ENCODE results near the gene PTPRN2. TPM values are rescaled to one million over a fixed set of nuclear protein-coding genes. Genes with fewer than 3 reads are reported as not detected.
"Not testable (repeated sequence)": the region's sequence is repeated elsewhere in the genome, so short reads cannot be mapped to it uniquely, and the experiment has no call there.

Gene PTPRN2
- total RNA-seq, 1 donor from 2014 or later, result 3.1 TPM

DNA sequence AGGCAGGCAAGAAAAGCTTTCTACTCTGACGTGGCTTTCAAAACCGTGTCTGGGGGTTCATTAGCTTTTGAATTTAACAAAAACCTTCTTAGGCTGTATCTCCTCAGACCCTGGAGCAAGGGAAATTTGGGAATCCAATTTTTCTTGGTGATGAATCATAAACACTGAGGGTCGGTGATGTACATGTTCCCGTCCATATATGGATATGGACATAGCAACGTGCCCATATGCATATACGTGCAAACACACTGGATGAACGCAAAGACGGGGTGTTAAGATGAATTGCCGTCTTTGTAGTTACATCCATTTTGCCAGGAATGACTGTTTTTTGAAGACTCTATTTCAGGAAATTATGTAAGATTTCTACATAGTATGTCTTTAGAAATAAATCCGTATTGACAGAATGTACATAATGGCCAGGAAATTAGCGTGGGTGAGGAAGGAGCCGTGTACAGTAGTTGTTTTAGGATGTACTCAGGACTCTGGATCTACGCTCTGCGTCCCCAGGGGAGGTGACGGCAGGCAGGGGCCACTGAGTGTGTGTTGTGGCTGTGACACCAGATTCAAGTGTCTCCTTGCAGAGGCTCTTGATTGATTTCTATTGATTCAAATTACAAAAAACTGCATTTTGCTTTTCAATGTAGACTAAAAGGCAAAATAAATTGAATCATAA is 1012.6 kb downstream of the PTPRN2 start:
- DNase-seq, result no peak

DNA sequence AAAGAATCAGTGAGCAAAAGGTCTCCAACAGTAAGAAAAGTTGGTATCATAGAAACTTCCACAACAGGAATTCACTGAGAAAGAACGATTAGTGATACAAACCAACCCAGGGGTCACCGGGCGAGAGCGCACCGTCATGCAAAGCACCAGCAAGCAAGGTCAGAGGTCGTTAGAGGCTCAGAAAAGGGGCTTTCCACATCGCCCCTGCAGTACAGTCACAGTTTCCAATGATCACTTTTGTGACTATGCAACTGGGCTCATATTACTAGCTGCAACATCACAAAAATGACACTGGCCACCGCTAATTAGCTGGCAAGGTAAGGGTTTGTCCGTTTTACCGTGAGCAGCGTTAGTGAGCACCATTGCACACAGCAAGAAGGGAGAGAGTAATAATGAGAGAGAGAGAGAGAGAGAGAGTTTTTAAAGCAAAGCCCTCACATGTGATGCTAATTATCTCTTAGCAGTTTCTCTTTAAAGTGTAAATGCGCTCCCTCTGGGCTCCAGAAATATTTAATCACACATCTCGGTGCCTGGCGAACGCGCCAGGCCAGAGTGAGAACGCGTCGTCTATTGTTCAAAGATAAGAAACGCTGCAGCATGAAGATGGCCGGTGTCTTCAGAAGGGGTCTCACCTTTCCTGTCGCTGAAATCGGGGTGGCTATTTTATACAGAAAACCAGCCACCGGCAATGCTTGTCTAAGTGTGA is 1013.4 kb downstream of the PTPRN2 start:
- no peak for DNase-seq

DNA sequence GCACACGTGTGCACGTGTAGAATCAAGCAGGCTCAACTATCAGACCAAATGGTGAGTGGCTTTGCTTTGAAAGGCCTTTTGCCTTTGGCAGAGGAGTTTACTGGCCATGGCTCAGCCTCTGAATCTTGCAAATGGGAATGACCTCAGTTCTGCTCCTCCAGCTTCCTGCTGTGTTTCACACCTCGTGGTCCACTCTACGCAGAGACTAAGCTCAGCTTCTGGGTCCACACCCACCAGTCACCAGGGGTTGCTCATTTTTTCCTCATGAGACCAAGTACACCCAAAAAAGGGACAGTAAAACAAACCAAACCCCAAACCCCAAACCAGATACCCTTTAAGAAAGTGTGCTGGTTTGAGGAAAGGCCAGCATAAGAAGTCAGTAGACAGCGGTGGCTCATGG is 1014.4 kb downstream of the PTPRN2 start:
- no peak for DNase-seq

DNA sequence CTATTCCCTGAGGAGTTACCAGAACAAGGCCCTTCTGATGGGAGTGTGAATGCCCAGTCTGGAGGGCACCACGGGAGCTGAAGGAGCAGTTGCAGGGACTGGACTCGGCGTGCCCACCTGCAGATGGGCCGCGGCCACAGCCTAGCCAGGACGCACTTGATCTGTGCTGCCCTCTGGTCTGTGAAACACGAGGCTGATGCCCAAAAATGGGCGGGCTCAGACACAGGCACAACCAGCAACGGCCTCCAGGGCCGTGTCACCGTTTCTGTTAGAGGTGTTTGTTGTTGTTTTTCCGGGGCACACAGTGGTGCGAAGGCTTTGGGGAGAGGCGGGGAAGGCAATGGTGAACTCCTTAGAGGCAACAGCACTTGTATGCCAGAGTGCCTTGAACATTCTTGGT is 1015.0 kb downstream of the PTPRN2 start:
- DNase-seq, result no peak

DNA sequence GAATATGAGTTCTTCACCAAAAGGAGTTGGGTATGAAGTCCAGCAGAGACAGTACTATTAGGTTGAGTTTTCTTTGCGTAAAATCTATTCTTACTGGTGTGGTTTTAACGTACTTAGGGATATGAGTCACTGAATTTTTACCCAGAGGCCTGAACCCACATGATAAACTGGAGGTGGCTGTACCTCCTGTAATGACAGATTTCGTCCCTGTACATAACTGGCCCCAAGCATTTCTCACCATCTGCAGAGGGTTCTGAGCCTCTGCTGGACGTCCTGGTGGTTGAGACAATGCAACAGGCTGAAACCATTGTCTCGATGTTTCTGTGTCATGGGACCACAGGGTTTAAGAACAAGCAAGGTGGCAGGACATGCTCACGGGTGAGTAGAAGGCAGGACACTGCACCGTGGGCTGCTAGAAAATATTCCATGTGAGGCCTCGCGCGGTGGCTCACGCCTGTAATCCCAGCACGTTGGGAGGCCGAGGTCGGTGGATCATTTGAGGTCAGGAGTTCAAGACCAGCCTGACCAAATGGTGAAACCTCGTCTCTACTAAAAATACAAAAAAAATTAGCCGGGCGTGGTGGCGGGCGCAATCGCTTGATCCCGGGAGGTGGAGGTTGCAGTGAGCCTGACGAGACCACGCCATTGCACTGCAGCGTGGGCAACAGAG is 1017.0 kb downstream of the PTPRN2 start:
- DNase-seq, result no peak

DNA sequence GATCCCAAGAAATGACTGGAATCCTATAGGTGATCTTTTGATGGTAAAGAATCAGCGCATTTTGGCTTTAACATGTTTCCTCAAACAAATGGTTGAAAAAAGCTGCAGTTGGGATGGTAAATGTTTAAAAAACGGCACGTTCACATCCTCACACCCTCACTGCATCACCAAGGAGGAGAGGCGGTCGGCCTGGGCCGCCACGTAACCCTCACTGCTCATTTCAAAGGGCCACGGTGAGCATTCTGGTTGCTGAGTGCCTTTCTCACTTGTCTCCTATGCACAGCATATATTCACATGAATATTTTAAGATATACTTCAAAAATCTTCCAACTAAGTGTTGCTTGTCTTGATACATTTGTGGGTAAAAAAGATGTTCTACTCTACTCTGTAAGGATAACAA is 1017.7 kb downstream of the PTPRN2 start:
- no peak for DNase-seq

DNA sequence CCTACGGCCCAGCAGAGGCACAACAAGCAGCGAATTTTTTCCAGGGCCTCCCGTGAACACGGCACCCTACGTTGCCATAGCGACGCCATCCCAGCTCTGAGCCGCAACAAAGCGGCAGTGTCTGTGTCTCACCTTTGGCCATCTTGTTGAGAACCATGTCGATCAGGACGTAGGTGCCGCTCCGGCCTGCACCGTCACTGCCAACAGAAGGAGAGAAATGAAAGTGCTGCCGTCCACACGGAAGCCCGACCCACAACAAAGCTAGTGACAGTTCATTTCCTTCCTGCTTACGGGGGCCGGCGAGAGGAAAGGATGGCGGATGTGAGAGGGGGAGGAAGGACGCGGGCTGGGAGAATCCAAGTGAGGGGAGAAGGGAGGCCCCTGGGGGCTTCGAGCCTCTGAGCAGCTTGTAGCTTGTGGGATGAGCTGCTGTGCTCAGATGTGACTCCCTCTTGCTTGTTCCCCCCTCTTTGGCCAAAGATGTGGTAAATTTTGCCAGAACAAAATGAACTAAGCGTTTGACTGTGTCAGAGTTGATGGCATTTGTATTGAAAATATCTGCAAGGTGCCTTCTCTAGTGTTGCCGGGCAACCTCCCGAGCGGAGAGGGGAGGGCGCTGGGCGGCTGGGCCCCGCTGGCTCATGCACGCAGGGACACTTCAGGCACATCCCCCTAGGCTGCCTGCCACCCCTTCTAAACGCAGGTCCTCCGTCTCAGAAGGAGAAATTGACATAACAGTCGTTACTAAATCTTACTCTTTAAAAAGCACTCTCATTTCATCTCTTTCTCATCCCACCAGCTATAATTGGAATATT is 1018.6 kb downstream of the PTPRN2 start:
- DNase-seq, result peak; percentile 69

DNA sequence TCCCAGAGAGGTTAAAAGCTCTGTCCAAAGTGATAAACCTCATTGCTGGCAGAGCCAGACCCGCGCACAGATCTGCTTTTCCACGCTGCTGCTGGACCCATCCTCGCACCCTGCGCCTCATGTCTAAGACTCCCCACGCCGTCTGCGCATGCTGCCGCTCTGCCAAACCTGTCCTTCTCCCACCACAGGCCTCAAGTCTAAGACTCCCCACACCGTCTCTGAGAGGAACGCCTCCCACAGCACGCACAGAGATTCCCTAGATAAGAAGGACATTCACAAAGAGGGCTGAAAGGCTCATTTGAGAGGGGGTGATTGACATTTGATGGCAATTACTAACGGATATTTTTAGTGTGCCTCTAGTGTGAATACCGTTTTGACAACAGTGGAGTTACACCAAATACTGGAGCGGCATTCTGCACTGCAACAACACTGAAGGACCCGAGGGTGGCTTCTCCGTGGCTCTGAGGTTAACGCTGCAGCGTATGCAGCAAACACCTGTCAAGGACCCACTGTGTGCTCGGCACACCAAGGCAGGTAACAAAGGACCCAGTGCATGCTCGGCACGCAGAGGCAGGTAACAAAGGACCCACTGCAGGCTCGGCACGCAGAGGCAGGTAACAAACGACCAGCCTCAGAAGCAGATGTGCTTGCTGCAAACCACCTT is 1019.4 kb downstream of the PTPRN2 start:
- no peak for DNase-seq

DNA sequence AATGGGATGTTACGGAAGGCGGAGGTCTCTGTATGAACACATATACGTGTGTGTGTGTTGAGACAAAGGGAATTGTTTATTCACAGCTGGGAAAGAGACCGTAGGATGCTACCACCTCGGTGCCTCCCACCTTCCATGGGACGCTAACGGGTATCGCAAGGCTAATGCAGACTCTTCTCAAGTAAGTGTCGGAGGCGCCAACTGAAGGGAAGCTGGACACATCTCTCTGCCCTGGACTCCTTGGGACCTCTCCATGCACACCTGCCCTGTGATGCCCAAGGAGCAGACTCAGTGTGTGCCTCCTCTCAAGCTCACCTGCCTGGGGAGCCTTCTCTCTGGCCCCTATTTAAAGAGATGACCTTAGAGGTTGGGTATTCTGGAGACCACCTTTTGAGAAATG is 1020.0 kb downstream of the PTPRN2 start:
- no peak for DNase-seq

DNA sequence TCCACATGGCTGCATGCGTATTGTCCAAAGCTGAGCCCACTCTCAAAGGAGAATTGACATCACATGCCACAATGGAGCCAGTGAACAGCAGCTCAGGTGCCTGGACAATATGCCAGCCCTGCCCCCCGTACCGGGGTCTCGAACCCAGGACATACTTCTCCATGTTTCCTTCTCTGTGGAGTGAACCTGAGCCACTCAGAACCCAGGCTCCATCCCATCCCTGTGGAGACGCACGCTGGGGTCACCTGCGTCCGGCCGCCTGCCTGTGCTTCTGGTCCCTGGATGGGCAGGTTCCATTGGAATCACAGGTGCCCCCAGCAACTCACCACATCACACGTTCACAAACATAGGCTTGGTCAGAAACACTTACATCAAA is 1021.0 kb downstream of the PTPRN2 start:
- DNase-seq, result no peak

DNA sequence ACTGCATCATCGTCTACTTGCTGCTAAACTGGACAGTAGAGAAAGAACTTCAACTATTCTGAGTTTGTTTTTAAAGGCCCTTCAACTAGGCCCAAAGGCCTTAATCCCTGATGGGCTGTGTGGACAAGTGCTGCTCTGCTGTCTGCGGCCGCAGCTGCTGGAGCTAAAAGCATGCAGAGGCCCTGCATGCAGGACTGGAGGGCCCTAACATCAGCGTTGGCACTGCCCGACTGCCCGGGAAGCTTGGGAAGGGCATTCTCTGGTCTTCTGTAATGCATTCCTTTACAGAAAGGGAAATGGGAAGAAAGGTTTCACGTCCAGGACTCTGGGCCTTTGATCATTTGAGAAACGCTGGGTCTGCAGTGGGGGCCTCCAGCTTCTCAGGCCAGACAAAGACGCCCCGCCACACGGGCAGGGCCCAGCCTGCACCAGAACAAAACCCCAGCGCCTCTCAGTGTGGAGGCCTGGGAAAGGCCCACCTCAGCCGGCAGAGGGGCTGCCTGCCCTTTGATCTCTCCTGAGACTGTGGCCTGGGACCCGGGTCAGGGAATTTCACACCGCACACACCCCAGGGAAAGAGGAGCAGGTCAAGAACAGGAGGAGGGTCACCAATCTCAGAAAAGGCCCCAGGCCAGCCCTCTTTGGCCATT is 1021.5 kb downstream of the PTPRN2 start:
- DNase-seq, result no peak

DNA sequence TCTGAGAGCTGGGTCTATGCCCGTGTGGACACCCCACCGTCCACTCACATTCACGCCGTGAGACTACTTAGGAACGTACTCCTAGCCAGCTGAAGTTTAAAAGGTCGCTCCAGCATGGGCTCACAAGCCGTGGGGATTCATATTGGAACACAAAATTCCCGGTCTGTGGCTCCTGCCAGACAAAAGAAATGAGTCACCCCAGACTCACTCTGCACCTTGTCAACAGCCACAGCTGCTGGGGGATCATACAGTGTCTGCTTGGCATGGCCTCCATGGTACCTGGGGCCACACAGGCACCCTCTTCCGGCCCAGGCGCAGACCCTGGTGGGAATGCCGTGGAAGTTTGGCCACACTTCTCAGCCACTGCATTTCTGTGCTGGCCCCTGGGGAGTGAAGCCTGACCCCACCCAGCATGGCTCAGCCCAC is 1022.4 kb downstream of the PTPRN2 start:
- no peak for DNase-seq

DNA sequence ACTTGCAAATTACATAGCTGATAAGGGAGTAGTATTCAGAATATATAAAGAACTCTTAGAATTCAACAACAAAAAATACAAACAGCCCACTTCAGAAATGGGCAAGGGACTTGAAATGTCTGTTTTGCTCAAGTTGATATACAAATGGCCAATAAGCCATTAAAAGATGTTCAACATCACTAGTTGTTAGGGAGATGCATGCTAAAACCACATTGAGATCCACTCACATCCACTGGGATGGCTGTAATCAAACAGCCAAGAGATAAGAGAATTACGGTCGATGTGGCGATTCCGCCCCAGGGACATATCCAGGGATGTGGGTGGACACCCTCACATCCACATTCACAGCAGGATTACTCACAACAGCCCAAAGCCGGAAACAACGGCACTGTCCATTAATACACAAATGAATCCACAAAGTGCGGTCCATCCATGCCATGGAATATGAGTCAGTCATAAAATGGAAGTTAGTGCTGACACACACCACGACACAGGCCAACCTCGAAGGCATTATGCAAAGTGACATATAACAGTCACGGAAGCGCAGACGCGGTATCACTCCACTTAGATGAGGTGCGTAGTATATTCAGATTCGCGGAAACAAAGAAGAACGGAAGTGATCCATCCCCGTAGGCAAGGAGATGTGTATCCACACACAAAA is 1023.0 kb downstream of the PTPRN2 start:
- no peak for DNase-seq

DNA sequence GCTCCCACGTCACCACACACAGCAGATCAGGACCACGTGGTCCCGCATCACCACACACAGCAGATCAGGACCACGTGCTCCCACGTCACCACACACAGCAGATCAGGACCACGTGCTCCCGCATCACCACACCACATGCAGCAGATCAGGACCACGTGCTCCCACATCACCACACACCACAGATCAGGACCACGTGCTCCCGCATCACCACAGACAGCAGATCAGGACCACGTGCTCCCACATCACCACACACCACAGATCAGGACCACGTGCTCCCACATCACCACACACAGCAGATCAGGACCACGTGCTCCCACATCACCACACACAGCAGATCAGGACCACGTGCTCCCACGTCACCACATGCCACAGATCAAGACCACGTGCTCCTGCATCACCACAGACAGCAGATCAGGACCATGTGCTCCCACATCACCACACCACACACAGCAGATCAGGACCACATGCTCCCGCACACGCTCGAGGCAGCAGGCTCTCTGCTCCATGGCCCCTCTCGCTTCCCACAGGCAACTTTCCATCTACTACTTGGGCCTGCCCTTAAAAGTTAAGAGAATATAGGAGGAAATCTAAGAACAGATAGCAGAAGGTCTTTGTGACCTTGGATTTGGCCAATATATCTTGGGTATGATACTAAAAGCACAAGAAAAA is 1024.0 kb downstream of the PTPRN2 start:
- DNase-seq, result not testable (repeated sequence)

DNA sequence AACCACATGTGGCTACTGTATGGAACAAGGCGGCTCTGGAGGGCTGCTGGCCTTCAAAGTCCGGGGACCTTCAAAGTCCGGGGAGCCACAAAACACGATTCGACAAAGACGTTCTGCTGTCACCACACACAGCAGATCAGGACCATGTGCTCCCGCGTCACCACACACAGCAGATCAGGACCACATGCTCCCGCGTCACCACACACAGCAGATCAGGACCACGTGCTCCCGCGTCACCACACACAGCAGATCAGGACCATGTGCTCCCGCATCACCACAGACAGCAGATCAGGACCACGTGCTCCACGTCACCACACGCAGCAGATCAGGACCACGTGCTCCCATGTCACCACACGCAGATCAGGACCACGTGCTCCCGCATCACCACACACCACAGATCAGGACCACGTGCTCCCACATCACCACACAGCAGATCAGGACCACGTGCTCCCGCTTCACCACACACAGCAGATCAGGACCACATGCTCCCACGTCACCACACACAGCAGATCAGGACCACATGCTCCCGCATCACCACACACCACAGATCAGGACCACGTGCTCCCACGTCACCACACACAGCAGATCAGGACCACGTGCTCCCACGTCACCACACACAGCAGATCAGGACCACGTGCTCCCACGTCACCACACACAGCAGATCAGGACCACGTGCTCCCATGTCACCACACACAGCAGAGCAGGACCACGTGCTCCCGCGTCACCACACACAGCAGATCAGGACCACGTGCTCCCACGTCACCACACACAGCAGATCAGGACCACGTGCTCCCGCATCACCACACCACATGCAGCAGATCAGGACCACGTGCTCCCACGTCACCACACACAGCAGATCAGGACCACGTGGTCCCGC is 1024.9 kb downstream of the PTPRN2 start:
- not testable (repeated sequence) for DNase-seq

DNA sequence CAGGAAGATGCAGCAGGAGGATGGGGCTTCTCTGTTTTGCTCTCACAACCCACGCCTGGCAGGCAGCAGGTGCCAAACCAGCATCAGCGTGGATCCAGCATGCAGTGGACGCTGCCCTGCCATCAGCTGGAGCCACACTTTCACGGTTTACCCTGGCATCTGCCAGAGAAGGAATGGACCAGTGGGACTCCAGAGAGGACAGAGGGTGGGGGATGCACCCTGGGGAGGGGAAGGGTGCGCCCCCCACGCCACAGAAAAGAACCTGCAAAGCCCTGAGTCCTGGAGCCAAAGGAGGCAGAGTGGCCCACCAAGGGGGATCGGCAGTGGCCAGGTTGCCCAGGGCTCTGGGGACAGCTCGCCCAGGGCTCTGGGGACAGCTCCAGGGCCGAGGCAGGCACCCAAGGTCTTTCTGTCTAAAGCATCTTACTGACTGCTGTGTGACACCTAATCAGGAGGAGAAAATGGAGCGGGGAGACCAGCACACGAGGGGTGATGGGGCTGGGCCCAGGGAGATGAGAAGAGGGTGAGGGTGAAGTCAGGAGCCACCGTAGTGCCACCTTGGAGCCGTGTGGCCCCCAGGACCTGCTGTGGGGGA is 1025.7 kb downstream of the PTPRN2 start:
- DNase-seq, result no peak

DNA sequence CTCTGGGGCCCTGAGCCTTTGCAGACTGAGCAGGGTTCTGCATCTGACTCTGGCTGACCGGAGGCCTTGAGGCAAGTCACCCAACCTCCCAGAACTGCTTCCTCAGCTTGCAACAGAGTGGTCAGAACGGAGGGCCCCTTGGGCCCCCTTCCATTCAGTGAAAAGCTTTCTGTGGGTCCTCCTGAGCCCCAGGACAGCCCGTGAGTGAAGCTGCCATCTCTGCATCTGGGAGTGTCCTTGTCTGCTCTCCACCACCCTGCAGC is 1026.2 kb downstream of the PTPRN2 start:
- no peak for DNase-seq

DNA sequence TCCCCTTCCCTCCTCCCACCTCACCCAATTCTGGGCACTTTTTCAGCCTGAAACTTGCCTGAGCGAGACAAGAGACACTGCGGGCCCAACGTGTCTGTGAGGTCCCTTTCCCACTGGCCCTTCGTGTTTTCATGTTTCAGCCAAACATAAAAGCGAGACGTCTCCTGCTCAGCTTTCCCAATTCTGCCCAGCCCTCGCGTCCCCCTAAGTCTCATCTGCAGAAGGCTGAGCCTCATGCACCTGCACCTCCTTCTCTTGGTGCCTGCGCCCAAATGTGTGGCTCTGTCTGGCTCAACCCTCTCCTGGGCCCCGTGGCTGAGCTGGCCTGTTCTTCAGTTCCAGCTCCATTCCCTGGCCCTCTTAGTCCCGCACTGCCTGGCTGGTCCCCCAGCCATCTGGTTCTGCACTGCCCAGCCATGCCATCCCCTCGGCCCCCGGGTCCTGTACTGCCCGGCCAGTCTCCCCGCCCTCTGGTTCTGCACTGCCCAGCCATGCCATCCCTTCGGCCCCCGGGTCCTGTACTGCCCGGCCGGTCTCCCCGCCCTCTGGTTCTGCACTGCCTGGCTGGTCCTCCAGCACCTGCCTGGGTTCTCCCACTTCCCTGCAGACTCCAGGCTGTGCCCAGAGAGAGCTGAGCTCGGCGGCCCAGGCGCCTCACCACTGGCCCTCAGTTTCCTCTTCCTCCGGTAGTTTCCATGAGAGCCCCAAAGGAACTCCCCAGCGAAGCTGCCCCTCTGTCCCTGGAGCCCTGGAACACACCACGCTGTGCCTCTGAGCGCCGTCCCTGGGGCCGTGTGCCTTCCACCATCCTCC is 1026.7 kb downstream of the PTPRN2 start:
- DNase-seq, result no peak
